Activated naive CD8-positive, alpha-beta T cell treated with anti-CD3 and anti-CD28 coated beads, Interleukin-2, amount 10 ng/mL, durations not matched to agents 7 days and 5 days (primary cell): ENCODE results near the gene CAPRIN2. TPM values are rescaled to one million over a fixed set of nuclear protein-coding genes. Genes with fewer than 3 reads are reported as not detected.

Source experiments
- ATAC-seq: fragments of 150-1000 bp; cut with Tn5 transposase; one replicate; pipeline ENCODE4 v1.10.0; 2021; ENCODE audit warnings: low read depth, moderate library complexity
- POLR2A ChIA-PET: fragments of 350-600 bp; sonication (Branson Sonifier 250); formaldehyde crosslinking; loops from one replicate; lab custom pipeline; 2021; ENCODE audit warnings: antibody characterized with exemption; lab: Charles Lee
- DNase-seq: peaks from one replicate; pipeline ENCODE4 v3.0.0; 2021
- H3K27ac Mint-ChIP-seq: one replicate; pipeline ENCODE4 v1.8.0; 2022; ENCODE audit warnings: mild to moderate bottlenecking, mixed read lengths
- H3K27me3 Mint-ChIP-seq: one replicate; pipeline ENCODE4 v1.8.0; 2022; ENCODE audit warnings: mild to moderate bottlenecking, moderate library complexity, mixed read lengths
- H3K36me3 Mint-ChIP-seq: one replicate; pipeline ENCODE4 v1.8.0; 2021; ENCODE audit warnings: mild to moderate bottlenecking, mixed read lengths
- H3K4me1 Mint-ChIP-seq: one replicate; pipeline ENCODE4 v1.8.0; 2021; ENCODE audit warnings: mixed read lengths
- H3K4me3 Mint-ChIP-seq: one replicate; pipeline ENCODE4 v1.8.0; 2022; ENCODE audit warnings: mild to moderate bottlenecking, moderate library complexity, mixed read lengths
- H3K9me3 Mint-ChIP-seq: one replicate; pipeline ENCODE4 v1.8.0; 2021; ENCODE audit warnings: mixed read lengths
- total RNA-seq, 2 experiments: library from RNA; stranded (reverse); gene quantifications; one replicate each; pipeline ENCODE4 v1.2.3, GENCODE V29; 2021

Gene CAPRIN2
- total RNA-seq, 2 experiments from 2014 or later: 25.5 to 27.7 TPM

GRCh38 chr12:30784508-30784907 lies 29.8 kb upstream of the CAPRIN2 start:
- H3K27ac Mint-ChIP-seq: no peak overlapping the region
- no peaks in the 10 kb centered on the region for H3K4me1 Mint-ChIP-seq
- no peak for DNase-seq
- H3K36me3 Mint-ChIP-seq: no peaks in the 10 kb centered on the region
- no peak for ATAC-seq
- peaks cover 2% of the 10 kb centered on the region for H3K9me3 Mint-ChIP-seq
- no peak overlapping the region for H3K4me3 Mint-ChIP-seq
- H3K27me3 Mint-ChIP-seq: peaks cover 33% of the 10 kb centered on the region
- POLR2A ChIA-PET: no interaction called here

GRCh38 chr12:30783946-30784345 lies 29.2 kb upstream of the CAPRIN2 start:
- ATAC-seq (no peak), DNase-seq (no peak)
- no peak overlapping the region for H3K4me3 Mint-ChIP-seq
- H3K9me3 Mint-ChIP-seq: peaks cover 2% of the 10 kb centered on the region
- H3K27ac Mint-ChIP-seq: no peak overlapping the region
- H3K27me3 Mint-ChIP-seq: peaks cover 33% of the 10 kb centered on the region
- no peaks in the 10 kb centered on the region for H3K4me1 Mint-ChIP-seq
- H3K36me3 Mint-ChIP-seq: no peaks in the 10 kb centered on the region
- POLR2A ChIA-PET: no interaction called here

GRCh38 chr12:30782316-30783173 lies 27.8 kb upstream of the CAPRIN2 start:
- DNase-seq: no peak
- Mint-ChIP-seq H3K36me3 (no peaks in the 10 kb centered on the region), H3K4me1 (no peaks in the 10 kb centered on the region), H3K9me3 (peaks cover 2% of the 10 kb centered on the region), H3K27me3 (peaks cover 29% of the 10 kb centered on the region), H3K4me3 (no peak overlapping the region), H3K27ac (no peak overlapping the region)
- POLR2A ChIA-PET: no interaction called here
- no peak for ATAC-seq

GRCh38 chr12:30779578-30779977 lies 24.8 kb upstream of the CAPRIN2 start:
- no peak overlapping the region for H3K4me3 Mint-ChIP-seq
- no peaks in the 10 kb centered on the region for H3K4me1 Mint-ChIP-seq

GRCh38 chr12:30779178-30779577 lies 24.4 kb upstream of the CAPRIN2 start:
- Mint-ChIP-seq H3K36me3 (no peaks in the 10 kb centered on the region), H3K4me1 (no peaks in the 10 kb centered on the region), H3K27me3 (peaks cover 18% of the 10 kb centered on the region), H3K9me3 (peaks cover 4% of the 10 kb centered on the region), H3K4me3 (no peak overlapping the region), H3K27ac (no peak overlapping the region)
- POLR2A ChIA-PET: no interaction called here
- ATAC-seq: no peak
- DNase-seq: no peak

More at GRCh38 chr12:30779578-30779977, 24.8 kb upstream of the CAPRIN2 start:
- DNase-seq (no peak), ATAC-seq (no peak)
- peaks cover 5% of the 10 kb centered on the region for H3K9me3 Mint-ChIP-seq
- H3K27ac Mint-ChIP-seq: no peak overlapping the region
- no peaks in the 10 kb centered on the region for H3K36me3 Mint-ChIP-seq
- POLR2A ChIA-PET: no interaction called here
- H3K27me3 Mint-ChIP-seq: peaks cover 21% of the 10 kb centered on the region

GRCh38 chr12:30774599-30774998 lies 19.8 kb upstream of the CAPRIN2 start:
- Mint-ChIP-seq H3K36me3 (no peaks in the 10 kb centered on the region), H3K27me3 (peaks cover 11% of the 10 kb centered on the region), H3K4me3 (no peak overlapping the region), H3K9me3 (peaks cover 5% of the 10 kb centered on the region), H3K4me1 (no peaks in the 10 kb centered on the region), H3K27ac (no peak overlapping the region)
- DNase-seq: no peak
- no peak for ATAC-seq
- POLR2A ChIA-PET: no interaction called here

- POLR2A ChIA-PET: no interaction called here
Measured at GRCh38 chr12:30769802-30770201, 15.1 kb upstream of the CAPRIN2 start.

GRCh38 chr12:30764251-30764650 lies 9.5 kb upstream of the CAPRIN2 start:
- Mint-ChIP-seq H3K27me3 (peaks cover 29% of the 10 kb centered on the region), H3K27ac (no peak overlapping the region), H3K4me1 (no peaks in the 10 kb centered on the region), H3K36me3 (no peaks in the 10 kb centered on the region), H3K9me3 (no peaks in the 10 kb centered on the region), H3K4me3 (no peak overlapping the region)
- ATAC-seq (no peak), DNase-seq (no peak)
- POLR2A ChIA-PET: no interaction called here

More at GRCh38 chr12:30769802-30770201, 15.1 kb upstream of the CAPRIN2 start:
- H3K9me3 Mint-ChIP-seq: peaks cover 1% of the 10 kb centered on the region
- ATAC-seq: no peak
- no peaks in the 10 kb centered on the region for H3K36me3 Mint-ChIP-seq
- no peak for DNase-seq
- H3K4me1 Mint-ChIP-seq: no peaks in the 10 kb centered on the region
- no peak overlapping the region for H3K27ac Mint-ChIP-seq
- H3K4me3 Mint-ChIP-seq: no peak overlapping the region
- peaks cover 31% of the 10 kb centered on the region for H3K27me3 Mint-ChIP-seq

GRCh38 chr12:30763053-30763452 lies 8.3 kb upstream of the CAPRIN2 start:
- no peak for ATAC-seq
- POLR2A ChIA-PET: no interaction called here
- DNase-seq: no peak
- no peaks in the 10 kb centered on the region for H3K36me3 Mint-ChIP-seq
- H3K4me3 Mint-ChIP-seq: no peak overlapping the region
- no peak overlapping the region for H3K27ac Mint-ChIP-seq
- no peaks in the 10 kb centered on the region for H3K4me1 Mint-ChIP-seq
- no peaks in the 10 kb centered on the region for H3K9me3 Mint-ChIP-seq
- peaks cover 25% of the 10 kb centered on the region for H3K27me3 Mint-ChIP-seq

- H3K4me3 Mint-ChIP-seq: no peak overlapping the region
- POLR2A ChIA-PET: no interaction called here
- H3K9me3 Mint-ChIP-seq: no peaks in the 10 kb centered on the region
- no peaks in the 10 kb centered on the region for H3K36me3 Mint-ChIP-seq
- H3K27me3 Mint-ChIP-seq: peaks cover 19% of the 10 kb centered on the region
- DNase-seq: no peak
- no peak overlapping the region for H3K27ac Mint-ChIP-seq
- H3K4me1 Mint-ChIP-seq: no peaks in the 10 kb centered on the region
- no peak for ATAC-seq
Measured at GRCh38 chr12:30761730-30762129, 7.0 kb upstream of the CAPRIN2 start.

- peaks cover 18% of the 10 kb centered on the region for H3K4me1 Mint-ChIP-seq
- no peak for DNase-seq
- H3K27me3 Mint-ChIP-seq: peaks cover 4% of the 10 kb centered on the region
- H3K9me3 Mint-ChIP-seq: no peaks in the 10 kb centered on the region
- POLR2A ChIA-PET: no interaction called here
- ATAC-seq: no peak
- H3K27ac Mint-ChIP-seq: no peak overlapping the region
- no peaks in the 10 kb centered on the region for H3K36me3 Mint-ChIP-seq
- H3K4me3 Mint-ChIP-seq: no peak overlapping the region
Measured at GRCh38 chr12:30757316-30757715, 2.6 kb upstream of the CAPRIN2 start.

GRCh38 chr12:30756074-30756473 lies 1.3 kb upstream of the CAPRIN2 start:
- Mint-ChIP-seq H3K27ac (no peak overlapping the region), H3K27me3 (peaks cover 4% of the 10 kb centered on the region), H3K4me3 (no peak overlapping the region), H3K36me3 (no peaks in the 10 kb centered on the region), H3K9me3 (no peaks in the 10 kb centered on the region), H3K4me1 (peaks cover 18% of the 10 kb centered on the region)
- ATAC-seq (no peak), DNase-seq (no peak)
- POLR2A ChIA-PET: no interaction called here

- ATAC-seq: no peak
- H3K9me3 Mint-ChIP-seq: no peaks in the 10 kb centered on the region
- peak overlapping the region; percentile 87 for H3K4me3 Mint-ChIP-seq
- H3K4me1 Mint-ChIP-seq: peaks cover 18% of the 10 kb centered on the region
- POLR2A ChIA-PET: interaction anchor here (0.7 to 1.2 kb wide), 4 partner anchors 40 to 85 kb away, joined by 3 to 8 read pairs (median 6); partner anchors contain the start of gene IPO8
- no peak for DNase-seq
- H3K36me3 Mint-ChIP-seq: no peaks in the 10 kb centered on the region
- peak overlapping the region; percentile 58 for H3K27ac Mint-ChIP-seq
- peaks cover 4% of the 10 kb centered on the region for H3K27me3 Mint-ChIP-seq
Measured at GRCh38 chr12:30755395-30755762, 628 bp upstream of the CAPRIN2 start.

- Mint-ChIP-seq H3K27ac (peak overlapping the region; percentile 66), H3K27me3 (peaks cover 4% of the 10 kb centered on the region), H3K4me3 (peak overlapping the region; percentile 87), H3K4me1 (peaks cover 18% of the 10 kb centered on the region), H3K36me3 (no peaks in the 10 kb centered on the region), H3K9me3 (no peaks in the 10 kb centered on the region)
- DNase-seq: no peak
- ATAC-seq: no peak
- POLR2A ChIA-PET: interaction anchor here (1.2 to 2.3 kb wide), 5 partner anchors 41 to 59 kb away, joined by 4 to 12 read pairs (median 7); partner anchors contain the start of gene IPO8
Measured at GRCh38 chr12:30754383-30754749, 385 bp downstream of the CAPRIN2 start.
